Activated naive CD4-positive, alpha-beta T cell treated with anti-CD3 and anti-CD28 coated beads, Interleukin-2, amount 50 U/mL, for 72 hours (primary cell): ENCODE measurements around the gene HIC1. TPM values are rescaled to one million over a fixed set of nuclear protein-coding genes. Genes with fewer than 3 reads are reported as not detected.

Experiments
- ATAC-seq, 2 donors: fragments of 150-1000 bp; cut with Tn5 transposase; 2 replicates each; pipeline ENCODE4 v1.10.0; 2021; ENCODE audit warnings: mild to moderate bottlenecking in 2 of 2, moderate library complexity in 2 of 2
- DNase-seq, 2 donors: peaks; one replicate each; pipeline ENCODE4 v3.0.0; 2021 to 2022; ENCODE audit warnings: low spot score in 2 of 2
- H3K27ac Mint-ChIP-seq, 2 donors: one replicate each; pipeline ENCODE4 v1.8.0; 2022; ENCODE audit warnings: mild to moderate bottlenecking in 2 of 2, mixed read lengths in 2 of 2
- H3K36me3 Mint-ChIP-seq, 2 donors: one replicate each; pipeline ENCODE4 v1.8.0; 2022; ENCODE audit warnings: mixed read lengths in 2 of 2
- H3K9me3 Mint-ChIP-seq, 2 donors: one replicate each; pipeline ENCODE4 v1.8.0; 2022; ENCODE audit warnings: mixed read lengths in 2 of 2
- total RNA-seq, 2 donors: library from RNA; stranded (reverse); gene quantifications; one replicate each; pipeline ENCODE4 v1.2.3, GENCODE V29; 2022

The HIC1 gene
- total RNA-seq, 2 donors from 2014 or later = 36.8 to 41.8 TPM

- Mint-ChIP-seq H3K36me3 (no peaks in the 10 kb centered on the region), H3K27ac (peak overlapping the region in 1 of 2 donors; percentile 61), H3K9me3 (no peaks in the 10 kb centered on the region)
- DNase-seq (peak; percentile 84 to 86), ATAC-seq (peak; percentile 30 to 32)
Measured at GRCh38 chr17:2053380-2054261, 1.3 kb upstream of the HIC1 start.

GRCh38 chr17:2054262-2054511 lies 716 bp upstream of the HIC1 start:
- Mint-ChIP-seq H3K27ac (peak overlapping the region; percentile 29 to 61), H3K9me3 (no peaks in the 10 kb centered on the region), H3K36me3 (peaks cover 0 to under 1% of the 10 kb centered on the region in 2 donors)
- ATAC-seq (peak in 1 of 2 donors; percentile 49), DNase-seq (peak in 1 of 2 donors; percentile 82)

- DNase-seq = peak in 1 of 2 donors; percentile 35
- Mint-ChIP-seq H3K9me3 (no peaks in the 10 kb centered on the region), H3K27ac (no peak overlapping the region), H3K36me3 (peaks cover 11 to 13% of the 10 kb centered on the region in 2 donors)
- ATAC-seq = peak in 1 of 2 donors; percentile 9
Measured at GRCh38 chr17:2055292-2056205, 646 bp downstream of the HIC1 start.

- Mint-ChIP-seq H3K36me3 (peaks cover 15% of the 10 kb centered on the region in 2 donors), H3K27ac (peak overlapping the region in 1 of 2 donors; percentile 87), H3K9me3 (no peaks in the 10 kb centered on the region)
- ATAC-seq (no peak), DNase-seq (peak; percentile 57 to 73)
Measured at GRCh38 chr17:2056206-2057174, 1.6 kb downstream of the HIC1 start.

- H3K9me3 Mint-ChIP-seq = no peaks in the 10 kb centered on the region
- ATAC-seq (no peak), DNase-seq (no peak)
- no peak overlapping the region for H3K27ac Mint-ChIP-seq
- peaks cover 15% of the 10 kb centered on the region in 2 donors for H3K36me3 Mint-ChIP-seq
Measured at GRCh38 chr17:2057175-2057759, 2.4 kb downstream of the HIC1 start.

- ATAC-seq = no peak
- H3K9me3 Mint-ChIP-seq = no peaks in the 10 kb centered on the region
- peak overlapping the region in 1 of 2 donors; percentile 18 for H3K27ac Mint-ChIP-seq
- H3K36me3 Mint-ChIP-seq = peaks cover 15% of the 10 kb centered on the region in 2 donors
- no peak for DNase-seq
Measured at GRCh38 chr17:2057760-2058585, 3.1 kb downstream of the HIC1 start.

GRCh38 chr17:2058586-2059546 lies 4.0 kb downstream of the HIC1 start:
- H3K36me3 Mint-ChIP-seq = peaks cover 18 to 21% of the 10 kb centered on the region in 2 donors
- no peaks in the 10 kb centered on the region for H3K9me3 Mint-ChIP-seq
- peak overlapping the region; percentile 35 to 98 for H3K27ac Mint-ChIP-seq
- DNase-seq = peak; percentile 75 to 81
- peak in 1 of 2 donors; percentile 6 for ATAC-seq

- DNase-seq = no peak
- Mint-ChIP-seq H3K9me3 (no peaks in the 10 kb centered on the region), H3K36me3 (peaks cover 27 to 30% of the 10 kb centered on the region in 2 donors), H3K27ac (peak overlapping the region; percentile 54 to 98)
- no peak for ATAC-seq
Measured at GRCh38 chr17:2059547-2060384, 4.9 kb downstream of the HIC1 start.

GRCh38 chr17:2060385-2060658 lies 5.4 kb downstream of the HIC1 start:
- Mint-ChIP-seq H3K9me3 (no peaks in the 10 kb centered on the region), H3K36me3 (peaks cover 27 to 32% of the 10 kb centered on the region in 2 donors), H3K27ac (peak overlapping the region; percentile 54 to 79)
- ATAC-seq (no peak), DNase-seq (no peak)

GRCh38 chr17:2060681-2061440 lies 6.0 kb downstream of the HIC1 start:
- Mint-ChIP-seq H3K36me3 (peaks cover 27 to 32% of the 10 kb centered on the region in 2 donors), H3K27ac (peak overlapping the region; percentile 54 to 79), H3K9me3 (no peaks in the 10 kb centered on the region)
- DNase-seq (no peak), ATAC-seq (no peak)

GRCh38 chr17:2061441-2061958 lies 6.6 kb downstream of the HIC1 start:
- DNase-seq = no peak
- no peak for ATAC-seq
- Mint-ChIP-seq H3K36me3 (peaks cover 27 to 32% of the 10 kb centered on the region in 2 donors), H3K9me3 (no peaks in the 10 kb centered on the region), H3K27ac (peak overlapping the region; percentile 32 to 51)

- peaks cover 27 to 39% of the 10 kb centered on the region in 2 donors for H3K36me3 Mint-ChIP-seq
- no peak for ATAC-seq
Measured at GRCh38 chr17:2062571-2063183, 7.8 kb downstream of the HIC1 start.

More at GRCh38 chr17:2062571-2063183, 7.8 kb downstream of the HIC1 start:
- Mint-ChIP-seq H3K9me3 (no peaks in the 10 kb centered on the region), H3K27ac (peak overlapping the region; percentile 67 to 82)
- no peak for DNase-seq
